MCF 10A (cell line): Measurements from ENCODE around the gene ABHD8. TPM values are rescaled to one million over a fixed set of nuclear protein-coding genes. Genes with fewer than 3 reads are reported as not detected.

ENCODE experiments used
- BruUV-seq: library from RNA; stranded (reverse); fragments of 400-500 nt; replicated peaks from 2 replicates; lab custom pipeline; 2021; lab: Mats Ljungman, UMichigan
- CTCF ChIA-PET: fragments of 300-600 bp; sonication (Branson Sonifier 250); formaldehyde crosslinking; extraction: SDS; loops from one replicate; lab custom pipeline; 2021; ENCODE audit warnings: antibody characterized with exemption, inconsistent platforms; lab: Yijun Ruan, JAX
- POLR2A ChIA-PET: fragments of 300-600, 350-650 bp; sonication (Branson Sonifier 250); formaldehyde crosslinking; extraction: SDS; loops from one replicate; lab custom pipeline; 2020; ENCODE audit warnings: antibody characterized with exemption, inconsistent platforms; lab: Yijun Ruan, JAX
- DNase-seq: peaks from one replicate; pipeline ENCODE4 v3.0.0-alpha.2; 2018; ENCODE audit not compliant: unreplicated experiment
- H3K27ac Mint-ChIP-seq: one replicate; pipeline ENCODE4 v1.8.0; 2022; ENCODE audit warnings: mild to moderate bottlenecking, low read depth, mixed read lengths; ENCODE audit not compliant: unreplicated experiment
- H3K27me3 Mint-ChIP-seq: one replicate; pipeline ENCODE4 v1.8.0; 2022; ENCODE audit warnings: mixed read lengths; ENCODE audit not compliant: insufficient read depth, unreplicated experiment
- H3K36me3 Mint-ChIP-seq: one replicate; pipeline ENCODE4 v1.8.0; 2022; ENCODE audit warnings: mild to moderate bottlenecking, moderate library complexity, mixed read lengths; ENCODE audit not compliant: insufficient read depth, unreplicated experiment
- H3K4me1 Mint-ChIP-seq: one replicate; pipeline ENCODE4 v1.8.0; 2022; ENCODE audit warnings: mixed read lengths; ENCODE audit not compliant: insufficient read depth, unreplicated experiment
- H3K4me3 Mint-ChIP-seq: one replicate; pipeline ENCODE4 v1.8.0; 2022; ENCODE audit warnings: mild to moderate bottlenecking, moderate library complexity, mixed read lengths; ENCODE audit not compliant: unreplicated experiment
- H3K9me3 Mint-ChIP-seq: one replicate; pipeline ENCODE4 v1.8.0; 2022; ENCODE audit warnings: mixed read lengths; ENCODE audit not compliant: unreplicated experiment
- intact Hi-C: fragments of 100-400 bp; cut with micrococcal nuclease; formaldehyde crosslinking; loops from 2 replicates; pipeline ENCODE4 v1.14.1; 2022
- total RNA-seq: library from RNA; stranded (reverse); gene quantifications from 2 replicates; pipeline ENCODE4 v1.2.3, GENCODE V29; 2022
- TF ChIP-seq, protein P1 (sequence below): fragments of 200-600 bp; IDR thresholded peaks from one replicate; pipeline ENCODE4 v1.8.0; 2022; ENCODE audit warnings: antibody characterized with exemption, mild to moderate bottlenecking; ENCODE audit not compliant: unreplicated experiment

The ABHD8 gene
- total RNA-seq, 1 experiment from 2014 or later, result 4.1 TPM

DNA sequence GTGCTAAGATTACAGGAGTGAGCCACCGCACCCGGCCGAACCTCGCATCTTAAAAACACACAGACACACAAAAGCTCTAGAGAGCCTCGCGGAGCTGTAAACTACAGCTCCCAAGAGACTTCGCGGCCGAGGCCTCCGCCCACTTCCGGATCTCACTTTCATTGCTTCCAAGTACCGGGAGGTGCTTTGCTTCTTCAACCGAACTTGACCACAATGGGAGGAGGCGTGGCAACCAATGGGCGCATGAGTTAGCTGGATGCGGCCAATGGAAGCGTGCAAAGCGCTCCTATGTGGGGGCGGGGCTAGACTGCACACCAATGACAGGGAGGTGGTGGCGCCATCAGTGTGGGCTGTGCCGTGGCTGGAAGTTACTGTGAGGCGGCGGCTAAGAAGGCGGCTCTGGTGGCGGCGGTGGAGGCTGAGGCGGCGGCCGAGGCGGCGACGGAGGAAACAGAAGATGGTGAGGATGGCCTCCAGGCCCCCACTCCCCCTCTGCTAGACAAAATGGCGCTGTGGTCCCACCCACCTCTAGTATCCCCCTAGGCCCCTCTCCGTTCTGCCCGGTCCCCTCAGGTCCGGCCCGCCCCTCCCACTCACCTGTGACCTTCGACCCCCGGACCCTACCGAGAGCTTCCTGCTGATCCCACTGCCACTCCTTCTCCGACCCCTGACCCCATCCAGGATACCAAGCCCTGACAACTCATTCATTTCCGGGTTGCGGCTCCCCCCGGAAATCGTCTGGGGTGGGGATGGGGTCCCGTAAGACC, 6.2 kb upstream of the ABHD8 start, which contains the start of gene DDA1:
Gene DDA1 (plus strand): TSS at position 366 of the 767 bp plus-strand sequence. CDS start 92 bp downstream, at position 458.
- CTCF ChIA-PET, result interaction anchor here (0.6 to 2.0 kb wide), 7 partner anchors 12 to 545 kb away, joined by 3 to 8 read pairs (median 3); no protein-coding TSS in a partner anchor
- TSS peak; percentile 55 for BruUV-seq
- intact Hi-C loops, result loop anchor here (1.0 kb wide), 1 partner anchor 8 kb away; no protein-coding TSS in a partner anchor
- peaks cover 27% of the 10 kb centered on the region for H3K36me3 Mint-ChIP-seq
- no peaks in the 10 kb centered on the region for H3K27me3 Mint-ChIP-seq
- TF ChIP-seq, protein P1, sequence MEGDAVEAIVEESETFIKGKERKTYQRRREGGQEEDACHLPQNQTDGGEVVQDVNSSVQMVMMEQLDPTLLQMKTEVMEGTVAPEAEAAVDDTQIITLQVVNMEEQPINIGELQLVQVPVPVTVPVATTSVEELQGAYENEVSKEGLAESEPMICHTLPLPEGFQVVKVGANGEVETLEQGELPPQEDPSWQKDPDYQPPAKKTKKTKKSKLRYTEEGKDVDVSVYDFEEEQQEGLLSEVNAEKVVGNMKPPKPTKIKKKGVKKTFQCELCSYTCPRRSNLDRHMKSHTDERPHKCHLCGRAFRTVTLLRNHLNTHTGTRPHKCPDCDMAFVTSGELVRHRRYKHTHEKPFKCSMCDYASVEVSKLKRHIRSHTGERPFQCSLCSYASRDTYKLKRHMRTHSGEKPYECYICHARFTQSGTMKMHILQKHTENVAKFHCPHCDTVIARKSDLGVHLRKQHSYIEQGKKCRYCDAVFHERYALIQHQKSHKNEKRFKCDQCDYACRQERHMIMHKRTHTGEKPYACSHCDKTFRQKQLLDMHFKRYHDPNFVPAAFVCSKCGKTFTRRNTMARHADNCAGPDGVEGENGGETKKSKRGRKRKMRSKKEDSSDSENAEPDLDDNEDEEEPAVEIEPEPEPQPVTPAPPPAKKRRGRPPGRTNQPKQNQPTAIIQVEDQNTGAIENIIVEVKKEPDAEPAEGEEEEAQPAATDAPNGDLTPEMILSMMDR, result no peak
- peak within 1 kb of the TSS; percentile 73 for H3K27ac Mint-ChIP-seq
- POLR2A ChIA-PET, result interaction anchor here (0.6 to 10.5 kb wide), 23 partner anchors 8 to 634 kb away, joined by 3 to 152 read pairs (median 4); partner anchors contain the start of genes ANO8, BABAM1, GTPBP3 and USE1
- peak within 1 kb of the TSS; percentile 88 for H3K4me3 Mint-ChIP-seq
- peaks cover 38% of the 10 kb centered on the region for H3K4me1 Mint-ChIP-seq
- H3K9me3 Mint-ChIP-seq, result no peaks in the 10 kb centered on the region
- peak; percentile 100 for DNase-seq

DNA sequence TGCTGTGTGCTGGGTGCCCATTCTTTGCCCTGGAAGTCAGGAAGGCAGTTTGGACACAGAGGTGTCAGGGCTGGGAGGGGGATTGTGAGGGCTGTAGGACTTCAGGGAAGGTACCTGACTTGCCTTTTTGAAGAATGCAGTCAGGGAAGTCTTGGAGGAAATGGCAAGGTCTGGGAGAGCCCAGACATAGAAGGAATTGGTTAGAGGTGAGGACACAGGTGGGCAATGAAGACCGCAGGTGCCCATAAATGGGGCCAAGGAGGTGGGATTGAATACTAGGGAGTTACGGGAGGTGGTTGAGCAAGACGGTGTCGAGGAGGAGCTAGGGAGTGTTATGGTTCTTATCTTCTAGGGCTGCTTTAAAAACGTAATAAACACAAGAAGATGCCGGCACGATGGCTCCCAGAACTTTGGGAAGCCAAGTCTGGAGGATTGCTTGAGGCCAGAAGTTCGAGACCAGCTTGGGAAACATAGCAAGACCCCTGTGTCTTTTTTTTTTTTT, 4.7 kb upstream of the ABHD8 start:
- Mint-ChIP-seq H3K9me3 (no peaks in the 10 kb centered on the region), H3K36me3 (peaks cover 19% of the 10 kb centered on the region), H3K4me3 (peak overlapping the region; percentile 78), H3K4me1 (peaks cover 45% of the 10 kb centered on the region), H3K27me3 (no peaks in the 10 kb centered on the region), H3K27ac (no peak overlapping the region)
- ChIA-PET CTCF (interaction anchor here (0.8 to 2.2 kb wide), 2 partner anchors 16 to 78 kb away, joined by 3 to 7 read pairs; no protein-coding TSS in a partner anchor), POLR2A (interaction anchor here (1.7 to 10.5 kb wide), 3 partner anchors 9 to 26 kb away, joined by 5 to 152 read pairs (median 10); partner anchors contain the start of genes ANO8 and GTPBP3)
- no peak for DNase-seq
- intact Hi-C loops, result no loop called here
- TF ChIP-seq, protein P1, result no peak
- no TSS peak for BruUV-seq

DNA sequence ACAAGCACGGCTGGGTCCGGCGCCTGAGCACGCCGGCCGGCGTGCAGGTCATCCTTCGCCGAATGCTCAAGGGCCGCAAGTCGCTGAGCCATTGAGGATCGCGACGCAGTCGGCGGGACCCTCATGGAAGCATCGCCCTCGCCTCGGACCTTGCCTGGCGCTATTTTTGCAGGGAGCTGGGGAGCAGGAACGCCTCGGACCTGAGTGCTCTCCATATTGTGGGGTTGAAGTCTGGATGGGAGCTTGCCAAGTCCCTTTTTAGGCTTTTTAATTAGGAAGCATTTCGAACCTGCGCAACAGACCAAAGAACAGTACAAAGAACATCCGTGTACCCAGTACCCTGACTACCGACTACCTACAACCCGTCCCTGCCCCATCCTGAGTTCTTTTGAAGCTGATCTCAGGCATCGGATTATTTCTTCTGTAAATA, 3.1 kb upstream of the ABHD8 start:
- H3K36me3 Mint-ChIP-seq, result peaks cover 19% of the 10 kb centered on the region
- no peaks in the 10 kb centered on the region for H3K27me3 Mint-ChIP-seq
- H3K9me3 Mint-ChIP-seq, result no peaks in the 10 kb centered on the region
- POLR2A ChIA-PET, result interaction anchor here (0.6 to 10.5 kb wide), 16 partner anchors 9 to 995 kb away, joined by 3 to 152 read pairs (median 4); partner anchors contain the start of genes ANO8, GTPBP3, HAUS8 and MVB12A
- H3K4me1 Mint-ChIP-seq, result peaks cover 35% of the 10 kb centered on the region
- H3K27ac Mint-ChIP-seq, result peak overlapping the region; percentile 39
- peak overlapping the region; percentile 78 for H3K4me3 Mint-ChIP-seq
- intact Hi-C loops, result no loop called here
- CTCF ChIA-PET, result interaction anchor here (0.6 to 2.2 kb wide), 10 partner anchors 10 to 368 kb away, joined by 3 to 9 read pairs (median 4); no protein-coding TSS in a partner anchor
- TF ChIP-seq, protein P1, result no peak
- BruUV-seq, result TSS peak; percentile 13
- DNase-seq, result no peak
